Renal cortex interstitium (tissue), 11 donors: ENCODE measurements around the gene MCRIP1. TPM values are rescaled to one million over a fixed set of nuclear protein-coding genes. Genes with fewer than 3 reads are reported as not detected.

ENCODE experiments used
- DNase-seq, 11 donors: peaks; one replicate each; pipeline ENCODE4 v3.0.0-alpha.2; 2013; ENCODE audit warnings: low read depth in 9 of 11, low spot score in 4 of 11; ENCODE audit errors: extremely low read depth in 1 of 11
- polyA plus RNA-seq, 3 donors: library from polyadenylated mRNA; unstranded; fragments of 120-200 nt; gene quantifications; one replicate each; pipeline ENCODE4 v1.2.1, GENCODE V29; 2013; ENCODE audit not compliant: insufficient read length in 3 of 3

The MCRIP1 gene
- polyA plus RNA-seq, 3 donors: 61.8 to 109 (median 107) TPM

- DNase-seq: no peak
Observed at GRCh38 chr17:81832608-81833159, 407 bp downstream of the MCRIP1 start.

GRCh38 chr17:81831957-81832607 lies 1.0 kb downstream of the MCRIP1 start:
- no peak for DNase-seq

GRCh38 chr17:81831563-81831956 lies 1.5 kb downstream of the MCRIP1 start:
- DNase-seq: no peak

- no peak for DNase-seq
Observed at GRCh38 chr17:81829858-81830257, 3.2 kb downstream of the MCRIP1 start.

GRCh38 chr17:81828656-81829055 lies 4.4 kb downstream of the MCRIP1 start:
- DNase-seq: no peak

- DNase-seq: no peak
Observed at GRCh38 chr17:81825841-81826466, 7.1 kb downstream of the MCRIP1 start.

- DNase-seq: no peak
Observed at GRCh38 chr17:81824595-81824994, 8.5 kb downstream of the MCRIP1 start.

- no peak for DNase-seq
Observed at GRCh38 chr17:81823820-81824550, 9.1 kb downstream of the MCRIP1 start.

GRCh38 chr17:81822996-81823819 lies 9.9 kb downstream of the MCRIP1 start:
- DNase-seq: no peak

- DNase-seq: no peak
Observed at GRCh38 chr17:81822312-81822637, 10.8 kb downstream of the MCRIP1 start.

- DNase-seq: no peak
Observed at GRCh38 chr17:81821603-81822311, 11.3 kb downstream of the MCRIP1 start.

GRCh38 chr17:81821147-81821546 lies 11.9 kb downstream of the MCRIP1 start:
- no peak for DNase-seq

- DNase-seq: no peak
Observed at GRCh38 chr17:81819708-81820107, 13.4 kb downstream of the MCRIP1 start.

- no peak for DNase-seq
Observed at GRCh38 chr17:81817758-81818147, 15.3 kb downstream of the MCRIP1 start.

GRCh38 chr17:81815646-81815986 lies 17.5 kb downstream of the MCRIP1 start:
- DNase-seq: no peak

GRCh38 chr17:81814748-81815645 lies 18.1 kb downstream of the MCRIP1 start:
- DNase-seq: peak in 6 of 11 donors; percentile 38 to 70 (median 54)

- no peak for DNase-seq
Observed at GRCh38 chr17:81813861-81814683, 19.0 kb downstream of the MCRIP1 start.
